Ramos (cell line): ENCODE measurements around the gene BRD2.

Experiments used
- in situ Hi-C: fragments of 300-500 bp; cut with MboI; formaldehyde crosslinking; loops from one replicate; pipeline ENCODE4 v1.14.3; 2022; ENCODE audit warnings: low sequenced_read_pairs; ENCODE audit not compliant: unreplicated experiment

The BRD2 gene

GRCh38 chr6:33018904-33019303 lies 50.5 kb downstream of the BRD2 start:
- in situ Hi-C loops: no loop called here

- in situ Hi-C loops: no loop called here
These were observed 51.0 kb downstream of the BRD2 start for GRCh38 chr6:33019372-33019771.

GRCh38 chr6:33021917-33022316 lies 53.5 kb downstream of the BRD2 start:
- in situ Hi-C loops: no loop called here

- in situ Hi-C loops: no loop called here
These were observed 55.1 kb downstream of the BRD2 start for GRCh38 chr6:33023536-33023935.

GRCh38 chr6:33024521-33024920 lies 56.1 kb downstream of the BRD2 start:
- in situ Hi-C loops: no loop called here

GRCh38 chr6:33028220-33028849 lies 59.9 kb downstream of the BRD2 start:
- in situ Hi-C loops: no loop called here

GRCh38 chr6:33029328-33030184 lies 61.2 kb downstream of the BRD2 start:
- in situ Hi-C loops: no loop called here

GRCh38 chr6:33030245-33030644 lies 61.9 kb downstream of the BRD2 start:
- in situ Hi-C loops: no loop called here
